Transverse colon (tissue), 4 donors: ENCODE results near the gene MTRF1L.

Experiments used
- CTCF ChIP-seq, 5 experiments: fragments of 200-600 bp in 3 of 5; fragments of 450-650 bp in 2 of 5; sonication (generic) in 3 of 5; IDR thresholded peaks; 1 replicate in 2 of 5; 2 replicates in 3 of 5; pipeline ENCODE4 v1.5.1; 2016 to 2017; ENCODE audit warnings: antibody characterized with exemption in 5 of 5, inconsistent platforms in 3 of 5, mild to moderate bottlenecking in 2 of 5, moderate library complexity in 1 of 5
- POLR2A ChIP-seq: fragments of 450-650 bp; IDR thresholded peaks from one replicate; pipeline ENCODE4 v1.6.1; 2016; ENCODE audit warnings: antibody characterized with exemption, mild to moderate bottlenecking, moderate library complexity
- POLR2AphosphoS5 ChIP-seq, 3 donors: sonication (generic); formaldehyde crosslinking; IDR thresholded peaks; one replicate each; pipeline ENCODE4 v1.6.1; 2016; ENCODE audit warnings: antibody characterized with exemption in 3 of 3

- TF ChIP-seq CTCF (IDR thresholded peaks at IDR 0.05) (no peak), POLR2A (no peak), POLR2AphosphoS5 (IDR thresholded peaks at IDR 0.05) (no peak)
Observed at GRCh38 chr6:152946484-152946883, 56.0 kb downstream of the MTRF1L start.
